Peyer's patch (tissue), 4 donors: ENCODE results near the gene TMEM81.

ENCODE experiments used
- CTCF ChIP-seq, 6 experiments: fragments of 450-650 bp in 4 of 6; fragments of 200-600 bp in 2 of 6; sonication (generic) in 1 of 6; IDR thresholded peaks; one replicate each; pipeline ENCODE4 v1.5.1; 2017 to 2019; ENCODE audit warnings: antibody characterized with exemption in 6 of 6, mild to moderate bottlenecking in 3 of 6, moderate library complexity in 1 of 6
- POLR2A ChIP-seq, 2 donors: fragments of 450-650 bp; IDR thresholded peaks; one replicate each; pipeline ENCODE4 v1.5.1; 2017; ENCODE audit warnings: antibody characterized with exemption in 2 of 2, mild to moderate bottlenecking in 2 of 2, moderate library complexity in 2 of 2

- TF ChIP-seq CTCF (IDR thresholded peaks at IDR 0.05) (no peak), POLR2A (IDR thresholded peaks at IDR 0.05) (no peak)
These were observed 11.4 kb downstream of the TMEM81 start for GRCh38 chr1:205072881-205073280.
